Measurements from ENCODE around the gene SOCS3.

The SOCS3 gene

DNA sequence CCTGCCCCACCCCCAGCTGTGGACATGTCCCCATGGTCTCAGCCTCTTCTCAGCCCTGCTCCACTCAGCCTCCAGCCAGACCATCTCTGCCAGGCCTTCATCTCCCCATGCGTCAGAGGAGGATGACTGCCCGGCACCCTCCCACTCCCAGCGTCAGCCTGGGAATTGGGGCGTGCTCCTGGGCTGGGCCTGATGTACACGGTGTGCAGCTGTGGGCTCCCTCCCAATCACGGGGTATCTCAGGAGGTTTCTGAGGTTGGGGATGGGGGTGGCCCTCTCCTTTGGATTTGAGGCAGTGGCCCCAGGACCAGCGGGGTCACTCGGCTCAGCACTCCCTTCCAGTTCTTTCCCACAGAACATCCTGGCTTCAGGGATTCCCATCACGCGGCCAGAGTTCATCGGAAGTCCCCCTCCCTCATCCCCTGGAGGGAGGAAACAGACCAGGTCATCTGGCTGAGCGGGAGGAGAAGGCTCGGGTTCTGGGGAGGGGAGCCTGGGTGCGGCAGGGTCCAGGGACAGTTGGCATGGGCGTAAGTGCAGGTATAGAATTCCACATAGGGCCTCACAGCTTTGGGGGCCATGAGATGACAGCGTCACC lies 36.9 kb downstream of the SOCS3 start:
- no peaks in the 10 kb centered on the region for H3K79me2 ChIP-seq (ENCODE audit: insufficient read depth, low read length)
- no peak overlapping the region for H3K27ac ChIP-seq (ENCODE audit: low read depth, low read length, poor library complexity, severe bottlenecking)
- no peaks in the 10 kb centered on the region for H3K36me3 ChIP-seq (ENCODE audit: insufficient read depth, low read length)
- H3K9me2 ChIP-seq (ENCODE audit: low read depth, low read length): no peaks in the 10 kb centered on the region
- no peak overlapping the region for H3K9ac ChIP-seq (ENCODE audit: low read length)
- no peak overlapping the region for H3K4me3 ChIP-seq (ENCODE audit: low read depth, low read length, poor library complexity, severe bottlenecking)
- no peaks in the 10 kb centered on the region for H3K9me3 ChIP-seq (ENCODE audit: low read length)
- no peaks in the 10 kb centered on the region for H3F3A ChIP-seq (ENCODE audit: insufficient read depth, low read length)
- H3K4me1 ChIP-seq (ENCODE audit: insufficient read depth, low read length, severe bottlenecking): no peaks in the 10 kb centered on the region
- H3K4me2 ChIP-seq (ENCODE audit: low read length): no peak overlapping the region
- H2AFZ ChIP-seq (ENCODE audit: low read length): no peak overlapping the region
- H4K20me1 ChIP-seq (ENCODE audit: insufficient read depth, low read length): no peaks in the 10 kb centered on the region
- TF ChIP-seq, protein P1, sequence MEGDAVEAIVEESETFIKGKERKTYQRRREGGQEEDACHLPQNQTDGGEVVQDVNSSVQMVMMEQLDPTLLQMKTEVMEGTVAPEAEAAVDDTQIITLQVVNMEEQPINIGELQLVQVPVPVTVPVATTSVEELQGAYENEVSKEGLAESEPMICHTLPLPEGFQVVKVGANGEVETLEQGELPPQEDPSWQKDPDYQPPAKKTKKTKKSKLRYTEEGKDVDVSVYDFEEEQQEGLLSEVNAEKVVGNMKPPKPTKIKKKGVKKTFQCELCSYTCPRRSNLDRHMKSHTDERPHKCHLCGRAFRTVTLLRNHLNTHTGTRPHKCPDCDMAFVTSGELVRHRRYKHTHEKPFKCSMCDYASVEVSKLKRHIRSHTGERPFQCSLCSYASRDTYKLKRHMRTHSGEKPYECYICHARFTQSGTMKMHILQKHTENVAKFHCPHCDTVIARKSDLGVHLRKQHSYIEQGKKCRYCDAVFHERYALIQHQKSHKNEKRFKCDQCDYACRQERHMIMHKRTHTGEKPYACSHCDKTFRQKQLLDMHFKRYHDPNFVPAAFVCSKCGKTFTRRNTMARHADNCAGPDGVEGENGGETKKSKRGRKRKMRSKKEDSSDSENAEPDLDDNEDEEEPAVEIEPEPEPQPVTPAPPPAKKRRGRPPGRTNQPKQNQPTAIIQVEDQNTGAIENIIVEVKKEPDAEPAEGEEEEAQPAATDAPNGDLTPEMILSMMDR (IDR thresholded peaks at IDR 0.05; ENCODE audit: low read length): no peak
- TF ChIP-seq EZH2 (IDR thresholded peaks at IDR 0.05; ENCODE audit: borderline replicate concordance, low read length): no peak
- H3K27me3 ChIP-seq (ENCODE audit: insufficient read depth, low read length): 0 out of 2 replicates have a peak, but pooled peaks cover 5% of the 10 kb centered on the region

DNA sequence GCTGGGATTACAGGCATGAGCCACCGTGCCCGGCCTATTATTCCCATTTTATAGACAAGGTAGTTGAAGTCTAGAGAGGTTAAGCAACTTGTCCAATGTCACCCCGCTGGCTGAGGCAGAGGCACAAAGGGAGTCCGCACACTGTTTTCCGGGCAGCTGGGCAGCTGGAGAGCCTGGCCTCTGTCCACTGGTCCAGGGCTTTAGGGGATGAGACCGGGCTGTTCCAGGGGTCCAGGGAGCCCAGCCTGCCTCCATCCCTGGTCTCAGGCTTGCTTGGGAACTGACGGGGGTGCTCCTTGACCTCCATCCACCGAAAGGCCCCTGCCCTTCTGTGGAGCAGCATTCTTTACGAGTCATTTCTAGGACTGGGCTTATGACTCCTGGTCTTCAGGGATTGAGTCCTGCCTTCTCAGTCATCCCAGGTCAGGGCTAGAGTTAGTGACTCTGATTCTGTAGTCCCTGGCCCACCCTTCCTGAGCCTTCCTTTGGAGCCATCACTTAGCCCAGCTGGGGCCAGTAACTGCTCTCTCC lies 37.5 kb downstream of the SOCS3 start:
- Histone ChIP-seq H3K27me3 (ENCODE audit: insufficient read depth, low read length) (0 out of 2 replicates have a peak, but pooled peaks cover 5% of the 10 kb centered on the region), H3K9ac (ENCODE audit: low read length) (no peak overlapping the region)

DNA sequence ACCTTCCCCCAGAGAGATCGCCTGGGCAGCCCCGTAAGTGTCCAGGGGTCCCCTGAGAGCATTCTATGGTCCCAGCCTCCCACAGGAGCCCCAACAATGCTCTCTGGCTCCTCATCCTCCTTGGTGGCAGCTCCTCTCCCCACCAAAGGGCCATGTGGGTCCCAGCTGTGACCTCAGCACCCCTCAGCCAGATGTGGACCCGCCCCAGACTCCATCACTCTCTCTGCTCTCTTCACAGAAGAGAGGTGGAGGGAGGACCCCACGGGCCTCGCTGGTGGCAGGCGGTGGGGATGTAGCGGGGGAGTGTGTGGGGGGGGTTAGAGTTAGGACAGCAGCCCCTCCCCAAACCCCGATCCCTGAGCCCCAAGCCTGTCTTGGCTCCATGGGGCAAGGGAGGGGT lies 41.0 kb downstream of the SOCS3 start:
- peaks cover 11% of the 10 kb centered on the region; the same call in 1 of the 2 replicates for H3K27me3 ChIP-seq (ENCODE audit: insufficient read depth, low read length)
- TF ChIP-seq EZH2 (IDR thresholded peaks at IDR 0.05; ENCODE audit: borderline replicate concordance, low read length): no peak
- TF ChIP-seq, protein P1 (IDR thresholded peaks at IDR 0.05; ENCODE audit: low read length): no peak
- H3K4me1 ChIP-seq (ENCODE audit: insufficient read depth, low read length, severe bottlenecking): peaks cover 12% of the 10 kb centered on the region
- no peaks in the 10 kb centered on the region for H4K20me1 ChIP-seq (ENCODE audit: insufficient read depth, low read length)
- no peak overlapping the region for H3K9ac ChIP-seq (ENCODE audit: low read length)
- H3K79me2 ChIP-seq (ENCODE audit: insufficient read depth, low read length): no peaks in the 10 kb centered on the region
- no peak overlapping the region for H3K4me2 ChIP-seq (ENCODE audit: low read length)
- no peaks in the 10 kb centered on the region for H3K9me3 ChIP-seq (ENCODE audit: low read length)
- no peaks in the 10 kb centered on the region for H3K36me3 ChIP-seq (ENCODE audit: insufficient read depth, low read length)
- no peak overlapping the region for H3K4me3 ChIP-seq (ENCODE audit: low read depth, low read length, poor library complexity, severe bottlenecking)
- H2AFZ ChIP-seq (ENCODE audit: low read length): no peak overlapping the region
- H3F3A ChIP-seq (ENCODE audit: insufficient read depth, low read length): no peaks in the 10 kb centered on the region
- no peaks in the 10 kb centered on the region for H3K9me2 ChIP-seq (ENCODE audit: low read depth, low read length)
- H3K27ac ChIP-seq (ENCODE audit: low read depth, low read length, poor library complexity, severe bottlenecking): no peak overlapping the region

More for the DNA sequence above, 37.5 kb downstream of the SOCS3 start:
- no peaks in the 10 kb centered on the region for H3F3A ChIP-seq (ENCODE audit: insufficient read depth, low read length)
- no peaks in the 10 kb centered on the region for H3K79me2 ChIP-seq (ENCODE audit: insufficient read depth, low read length)
- no peaks in the 10 kb centered on the region for H3K36me3 ChIP-seq (ENCODE audit: insufficient read depth, low read length)
- TF ChIP-seq, protein P1 (IDR thresholded peaks at IDR 0.05; ENCODE audit: low read length): no peak
- TF ChIP-seq EZH2 (IDR thresholded peaks at IDR 0.05; ENCODE audit: borderline replicate concordance, low read length): no peak
- no peak overlapping the region for H3K27ac ChIP-seq (ENCODE audit: low read depth, low read length, poor library complexity, severe bottlenecking)
- H3K4me1 ChIP-seq (ENCODE audit: insufficient read depth, low read length, severe bottlenecking): no peaks in the 10 kb centered on the region
- no peaks in the 10 kb centered on the region for H3K9me3 ChIP-seq (ENCODE audit: low read length)
- H3K9me2 ChIP-seq (ENCODE audit: low read depth, low read length): no peaks in the 10 kb centered on the region
- H4K20me1 ChIP-seq (ENCODE audit: insufficient read depth, low read length): no peaks in the 10 kb centered on the region
- H3K4me3 ChIP-seq (ENCODE audit: low read depth, low read length, poor library complexity, severe bottlenecking): no peak overlapping the region
- no peak overlapping the region for H3K4me2 ChIP-seq (ENCODE audit: low read length)
- no peak overlapping the region for H2AFZ ChIP-seq (ENCODE audit: low read length)
